Tibial nerve (tissue), 4 donors: ENCODE data around the gene SLC19A2. TPM values are rescaled to one million over a fixed set of nuclear protein-coding genes. Genes with fewer than 3 reads are reported as not detected.
A peak's percentile ranks its signal among the peaks of the same experiment; 100 is the strongest.

Experiments used
- DNase-seq, 2 donors: peaks; one replicate each; pipeline ENCODE4 v3.0.0-alpha.2; 2019; ENCODE audit warnings: low spot score in 2 of 2
- H3K27ac ChIP-seq, 4 donors: fragments of 200-600 bp; sonication (generic) in 3 of 4; one replicate each; pipeline ENCODE4 v1.5.1; 2017 to 2019; ENCODE audit warnings: mild to moderate bottlenecking in 1 of 4
- H3K27me3 ChIP-seq, 2 donors: fragments of 200-600 bp; sonication (generic) in 1 of 2; one replicate each; pipeline versions ENCODE4 v1.5.1 to v1.6.0; 2017 to 2019
- H3K36me3 ChIP-seq, 3 donors: fragments of 200-600 bp; sonication (generic); one replicate each; pipeline ENCODE4 v1.5.1; 2018 to 2019
- H3K4me1 ChIP-seq, 4 donors: fragments of 200-600 bp; sonication (generic) in 3 of 4; one replicate each; pipeline ENCODE4 v1.5.1; 2017 to 2019
- H3K4me3 ChIP-seq, 4 donors: fragments of 200-600 bp; sonication (generic) in 3 of 4; one replicate each; pipeline ENCODE4 v1.5.1; 2017 to 2019; ENCODE audit warnings: mild to moderate bottlenecking in 1 of 4, moderate library complexity in 1 of 4
- H3K9me3 ChIP-seq, 4 donors: fragments of 200-600 bp; sonication (generic) in 3 of 4; one replicate each; pipeline ENCODE4 v1.5.1; 2017 to 2019
- CTCF ChIP-seq, 5 experiments: fragments of 200-600 bp in 3 of 5; fragments of 450-650 bp in 2 of 5; sonication (generic) in 3 of 5; IDR thresholded peaks; one replicate each; pipeline ENCODE4 v1.5.1; 2016 to 2019; ENCODE audit warnings: antibody characterized with exemption in 5 of 5, mild to moderate bottlenecking in 3 of 5, moderate library complexity in 2 of 5
- EP300 ChIP-seq, 2 donors: sonication (generic); formaldehyde crosslinking; IDR thresholded peaks; one replicate each; pipeline ENCODE4 v1.6.1; 2017; ENCODE audit warnings: antibody characterized with exemption in 2 of 2, mild to moderate bottlenecking in 1 of 2
- POLR2A ChIP-seq, 2 donors: fragments of 450-650 bp; IDR thresholded peaks; one replicate each; pipeline ENCODE4 v1.6.1; 2017; ENCODE audit warnings: antibody characterized with exemption in 2 of 2, mild to moderate bottlenecking in 2 of 2, moderate library complexity in 2 of 2
- WGBS, 2 donors: methylation state at CpG; one replicate each; pipeline ENCODE4 v1.1.5; 2018; 5-methylcytosine and 5-hydroxymethylcytosine counted together
- total RNA-seq, 4 donors: library from RNA; depleted of rRNA; stranded (reverse); fragments of >200 nt; gene quantifications; one replicate each; pipeline ENCODE4 v1.1.0, GENCODE V29; 2016

SLC19A2 gene
- total RNA-seq, 4 donors from 2014 or later = 25.1 to 51.6 (median 35.6) TPM

- peak in 1 of 2 donors; percentile 64 for DNase-seq
- H3K27me3 ChIP-seq = peaks cover 0 to 2% of the 10 kb centered on the region in 2 donors
- WGBS, 2 donors = 76 to 77% methylated on average over 8 of the region's 8 CpGs
- no peak overlapping the region for H3K4me3 ChIP-seq
- H3K36me3 ChIP-seq = peaks cover 0 to 43% (median 4%) of the 10 kb centered on the region in 3 donors
- no peaks in the 10 kb centered on the region for H3K4me1 ChIP-seq
- H3K9me3 ChIP-seq = no peaks in the 10 kb centered on the region
- TF ChIP-seq EP300 (IDR thresholded peaks at IDR 0.05) = no peak
- peak in 3 of 5 experiments; percentile 34 to 48 (median 37) for TF ChIP-seq CTCF (IDR thresholded peaks at IDR 0.05)
- no peak overlapping the region for H3K27ac ChIP-seq
These were observed 19.2 kb downstream of the SLC19A2 start for GRCh38 chr1:169466259-169467230.

GRCh38 chr1:169465281-169465680 is 20.5 kb downstream of the SLC19A2 start:
- DNase-seq = no peak
- Histone ChIP-seq H3K27me3 (peaks cover 2 to 4% of the 10 kb centered on the region in 2 donors), H3K4me1 (peaks cover 0 to 3% (median 0%) of the 10 kb centered on the region in 4 donors), H3K4me3 (no peak overlapping the region), H3K36me3 (peaks cover 0 to 43% (median 4%) of the 10 kb centered on the region in 3 donors), H3K27ac (no peak overlapping the region), H3K9me3 (no peaks in the 10 kb centered on the region)
- TF ChIP-seq POLR2A (IDR thresholded peaks at IDR 0.05) (no peak), EP300 (IDR thresholded peaks at IDR 0.05) (no peak), CTCF (IDR thresholded peaks at IDR 0.05) (no peak)

- DNase-seq = no peak
- Histone ChIP-seq H3K4me3 (no peak overlapping the region), H3K9me3 (peaks cover 0 to 9% (median 4%) of the 10 kb centered on the region in 4 donors), H3K36me3 (peaks cover 0 to 16% (median 4%) of the 10 kb centered on the region in 3 donors), H3K27ac (no peak overlapping the region), H3K27me3 (peaks cover 0 to 6% of the 10 kb centered on the region in 2 donors), H3K4me1 (peaks cover 0 to 8% (median 0%) of the 10 kb centered on the region in 4 donors)
- TF ChIP-seq POLR2A (IDR thresholded peaks at IDR 0.05) (no peak), EP300 (IDR thresholded peaks at IDR 0.05) (no peak), CTCF (IDR thresholded peaks at IDR 0.05) (no peak)
- 96 to 98% methylated on average over 5 of the region's 5 CpGs for WGBS, 2 donors
These were observed 23.4 kb downstream of the SLC19A2 start for GRCh38 chr1:169462385-169462784.

- peaks cover 0 to 6% of the 10 kb centered on the region in 2 donors for H3K27me3 ChIP-seq
- H3K36me3 ChIP-seq = peaks cover 0 to 10% (median 4%) of the 10 kb centered on the region in 3 donors
- WGBS, 2 donors = 85 to 86% methylated on average over 4 of the region's 4 CpGs
These were observed 24.2 kb downstream of the SLC19A2 start for GRCh38 chr1:169461390-169462000.

More at GRCh38 chr1:169461390-169462000, 24.2 kb downstream of the SLC19A2 start:
- H3K9me3 ChIP-seq = peaks cover 0 to 17% (median 5%) of the 10 kb centered on the region in 4 donors
- TF ChIP-seq EP300 (IDR thresholded peaks at IDR 0.05) = no peak
- no peak for TF ChIP-seq CTCF (IDR thresholded peaks at IDR 0.05)
- TF ChIP-seq POLR2A (IDR thresholded peaks at IDR 0.05) = no peak
- DNase-seq = no peak
- no peak overlapping the region for H3K27ac ChIP-seq
- H3K4me1 ChIP-seq = peaks cover 0 to 8% (median 0%) of the 10 kb centered on the region in 4 donors
- no peak overlapping the region for H3K4me3 ChIP-seq
